GM21381 (cell line): ENCODE data around the gene PPP1R2B.

Experiments
- ATAC-seq: cut with Tn5 transposase; IDR thresholded peaks from one replicate; pipeline ENCODE4 v1.9.1; 2021; ENCODE audit warnings: mild to moderate bottlenecking, moderate library complexity; ENCODE audit not compliant: unreplicated experiment

PPP1R2B gene

GRCh38 chr5:156871212-156871611 is 21.1 kb downstream of the PPP1R2B start:
- no peak for ATAC-seq

GRCh38 chr5:156879665-156880285 is 29.7 kb downstream of the PPP1R2B start:
- ATAC-seq = peak; percentile 93

GRCh38 chr5:156883316-156883875 is 33.3 kb downstream of the PPP1R2B start:
- ATAC-seq = no peak

- ATAC-seq = no peak
These were observed 38.4 kb downstream of the PPP1R2B start for GRCh38 chr5:156888520-156888919.

- ATAC-seq = no peak
These were observed 42.1 kb downstream of the PPP1R2B start for GRCh38 chr5:156892223-156892622.

GRCh38 chr5:156892864-156893263 is 42.8 kb downstream of the PPP1R2B start:
- ATAC-seq = no peak

- ATAC-seq = peak; percentile 68
These were observed 43.4 kb downstream of the PPP1R2B start for GRCh38 chr5:156893517-156893916.

- no peak for ATAC-seq
These were observed 46.5 kb downstream of the PPP1R2B start for GRCh38 chr5:156896546-156896945.
